H9 (cell line): ENCODE data around the gene PRSS50. TPM values are rescaled to one million over a fixed set of nuclear protein-coding genes. Genes with fewer than 3 reads are reported as not detected.

Experiments
- DNase-seq: peaks from one replicate; pipeline ENCODE4 v3.0.0-alpha.2; 2017
- H2AFZ ChIP-seq: one replicate; pipeline ENCODE4 v1.6.1; 2013; ENCODE audit warnings: mild to moderate bottlenecking, low read length, control low read depth, moderate library complexity
- H2AK5ac ChIP-seq: 2 replicates; pipeline ENCODE4 v1.6.1; 2013; ENCODE audit warnings: low read length, control low read depth, mixed read lengths; ENCODE audit not compliant: insufficient read length
- H2BK120ac ChIP-seq: one replicate; pipeline ENCODE4 v1.6.1; 2013; ENCODE audit warnings: low read depth, mild to moderate bottlenecking, low read length, control low read depth, inconsistent platforms; ENCODE audit not compliant: poor library complexity, severe bottlenecking
- H2BK12ac ChIP-seq: 2 replicates; pipeline ENCODE4 v1.6.1; 2013; ENCODE audit warnings: low read length, control low read depth, mixed read lengths, low read depth; ENCODE audit not compliant: insufficient read length
- H2BK15ac ChIP-seq: 2 replicates; pipeline ENCODE4 v1.6.1; 2013; ENCODE audit warnings: low read depth, low read length, control low read depth
- H2BK20ac ChIP-seq: one replicate; pipeline ENCODE4 v1.6.1; 2013; ENCODE audit warnings: low read depth, mild to moderate bottlenecking, low read length, control low read depth, inconsistent platforms; ENCODE audit not compliant: poor library complexity, severe bottlenecking
- H2BK5ac ChIP-seq: 2 replicates; pipeline ENCODE4 v1.6.1; 2013; ENCODE audit warnings: low read length, control low read depth, mixed read lengths; ENCODE audit not compliant: insufficient read length
- H3K14ac ChIP-seq: 2 replicates; pipeline ENCODE4 v1.6.1; 2013; ENCODE audit warnings: low read length, control low read depth; ENCODE audit not compliant: insufficient read depth
- H3K18ac ChIP-seq: 2 replicates; pipeline ENCODE4 v1.6.1; 2013; ENCODE audit warnings: low read depth, mild to moderate bottlenecking, mixed read lengths, low read length, control low read depth; ENCODE audit not compliant: insufficient read length
- H3K23ac ChIP-seq: 2 replicates; pipeline ENCODE4 v1.6.1; 2013; ENCODE audit warnings: low read length, control low read depth, mixed read lengths, low read depth; ENCODE audit not compliant: insufficient read length
- H3K23me2 ChIP-seq: 2 replicates; pipeline ENCODE4 v1.6.1; 2013; ENCODE audit warnings: low read depth, mild to moderate bottlenecking, mixed read lengths, low read length, control low read depth; ENCODE audit not compliant: insufficient read length, poor library complexity, severe bottlenecking
- H3K27ac ChIP-seq: 2 replicates; pipeline ENCODE4 v1.5.1; 2013; ENCODE audit warnings: low read length, control low read depth, mixed read lengths, low read depth; ENCODE audit not compliant: insufficient read length
- H3K27me3 ChIP-seq: 2 replicates; pipeline ENCODE4 v1.6.1; 2013; ENCODE audit warnings: low read length, control low read depth, inconsistent platforms; ENCODE audit not compliant: insufficient read depth
- H3K4ac ChIP-seq: 2 replicates; pipeline ENCODE4 v1.6.1; 2013; ENCODE audit warnings: low read depth, mild to moderate bottlenecking, control low read depth, inconsistent platforms, low read length, moderate library complexity
- H3K4me1 ChIP-seq: 2 replicates; pipeline ENCODE4 v1.6.1; 2013; ENCODE audit warnings: low read length, control low read depth, inconsistent platforms; ENCODE audit not compliant: insufficient read depth
- H3K4me2 ChIP-seq: 2 replicates; pipeline ENCODE4 v1.6.1; 2013; ENCODE audit warnings: low read length, control low read depth, mixed read lengths; ENCODE audit not compliant: insufficient read length, insufficient read depth
- H3K56ac ChIP-seq: 2 replicates; pipeline ENCODE4 v1.6.1; 2013; ENCODE audit warnings: low read depth, mild to moderate bottlenecking, mixed read lengths, low read length, control low read depth; ENCODE audit not compliant: insufficient read length
- H3K79me1 ChIP-seq: 2 replicates; pipeline ENCODE4 v1.6.1; 2013; ENCODE audit warnings: low read depth, mild to moderate bottlenecking, moderate library complexity, low read length, control low read depth, inconsistent platforms; ENCODE audit not compliant: insufficient read depth, poor library complexity, severe bottlenecking
- H3K79me2 ChIP-seq: 2 replicates; pipeline ENCODE4 v1.6.1; 2013; ENCODE audit warnings: low read length, control low read depth, inconsistent platforms; ENCODE audit not compliant: insufficient read depth
- H3K9ac ChIP-seq: 2 replicates; pipeline ENCODE4 v1.6.1; 2013; ENCODE audit warnings: low read length, control low read depth, mixed read lengths; ENCODE audit not compliant: insufficient read length; ENCODE audit errors: extremely low read depth
- H3K9me3 ChIP-seq: one replicate; pipeline ENCODE4 v1.6.1; 2013; ENCODE audit warnings: low read depth, low read length, inconsistent platforms; ENCODE audit not compliant: control insufficient read depth
- H3T11ph ChIP-seq: one replicate; pipeline ENCODE4 v1.6.1; 2013; ENCODE audit warnings: mild to moderate bottlenecking, low read length, control low read depth, inconsistent platforms
- H4K20me1 ChIP-seq: one replicate; pipeline ENCODE4 v1.6.1; 2013; ENCODE audit not compliant: control insufficient read depth, insufficient read length, insufficient read depth
- H4K5ac ChIP-seq: 2 replicates; pipeline ENCODE4 v1.6.1; 2013; ENCODE audit warnings: low read depth, mild to moderate bottlenecking, mixed read lengths, low read length, control low read depth; ENCODE audit not compliant: insufficient read length
- H4K8ac ChIP-seq: replicated peaks from 2 replicates; pipeline ENCODE4 v1.6.1; 2013; ENCODE audit warnings: low read length, control low read depth, mixed read lengths, low read depth; ENCODE audit not compliant: insufficient read length
- H4K91ac ChIP-seq: 2 replicates; pipeline ENCODE4 v1.6.1; 2013; ENCODE audit warnings: low read depth, mild to moderate bottlenecking, moderate library complexity, mixed read lengths, low read length, control low read depth; ENCODE audit not compliant: insufficient read length
- H3K27ac Mint-ChIP-seq, 3 experiments: 2 replicates in 2 of 3; 3 replicates in 1 of 3; pipeline ENCODE4 v1.8.0; 2020 to 2021; ENCODE audit warnings: mixed read lengths in 3 of 3, mild to moderate bottlenecking in 1 of 3, moderate library complexity in 1 of 3
- H3K27me3 Mint-ChIP-seq: 2 replicates; pipeline ENCODE4 v1.8.0; 2021; ENCODE audit warnings: low read depth, mild to moderate bottlenecking, moderate library complexity, mixed read lengths
- H3K36me3 Mint-ChIP-seq, 3 experiments: 2 replicates in 2 of 3; 3 replicates in 1 of 3; pipeline ENCODE4 v1.8.0; 2020 to 2021; ENCODE audit warnings: low read depth in 3 of 3, mixed read lengths in 3 of 3; ENCODE audit not compliant: insufficient read depth in 1 of 3
- H3K4me1 Mint-ChIP-seq, 2 experiments: 2 replicates each; pipeline ENCODE4 v1.8.0; 2020; ENCODE audit warnings: mixed read lengths in 2 of 2
- H3K4me3 Mint-ChIP-seq, 2 experiments: 2 replicates in 1 of 2; 3 replicates in 1 of 2; pipeline ENCODE4 v1.8.0; 2020 to 2021; ENCODE audit warnings: mild to moderate bottlenecking in 2 of 2, mixed read lengths in 2 of 2, moderate library complexity in 1 of 2
- H3K9me3 Mint-ChIP-seq, 2 experiments: 2 replicates in 1 of 2; 3 replicates in 1 of 2; pipeline ENCODE4 v1.8.0; 2020; ENCODE audit warnings: mild to moderate bottlenecking in 2 of 2, mixed read lengths in 2 of 2, moderate library complexity in 1 of 2
- CTCF ChIP-seq: fragments of 200-600 bp; sonication (generic); conservative IDR thresholded peaks from 3 replicates; pipeline ENCODE4 v1.8.0; 2021; ENCODE audit warnings: antibody characterized with exemption, mild to moderate bottlenecking
- WGBS: extraction: QIAGEN DNeasy Blood & Tissue Kit; methylation state at CpG from one replicate; pipeline ENCODE4 v1.1.7; 2013; ENCODE audit warnings: missing lambda C conversion rate, low lambda C conversion rate, mixed read lengths; ENCODE audit not compliant: insufficient read length; ENCODE audit errors: extremely low coverage; 5-methylcytosine and 5-hydroxymethylcytosine counted together
- total RNA-seq: library from RNA; stranded (reverse); gene quantifications from 2 replicates; pipeline ENCODE4 v1.2.1, GENCODE V29; 2021

Gene PRSS50
- total RNA-seq, 1 experiment from 2014 or later: 0.24 TPM

- Histone ChIP-seq H3K79me2 (no peaks in the 10 kb centered on the region), H3K4me1 (no peaks in the 10 kb centered on the region; the same call in 1 of the 2 replicates), H3K4me2 (no peak overlapping the region), H3K4ac (no peak overlapping the region), H3K79me1 (no peaks in the 10 kb centered on the region), H2BK20ac (no peak overlapping the region), H3K23ac (no peak overlapping the region), H3K18ac (no peak overlapping the region), H3K23me2 (no peaks in the 10 kb centered on the region), H4K5ac (no peak overlapping the region), H2BK5ac (no peak overlapping the region), H3K9ac (no peak overlapping the region), H3K9me3 (no peaks in the 10 kb centered on the region), H3K14ac (no peak overlapping the region), H3T11ph (no peak overlapping the region), H2AK5ac (no peak overlapping the region), H4K91ac (no peak overlapping the region), H4K8ac (no peak overlapping the region), H2BK15ac (no peak overlapping the region), H3K27ac (no peak overlapping the region), H2BK12ac (no peak overlapping the region), H3K27me3 (no peaks in the 10 kb centered on the region), H2BK120ac (no peak overlapping the region), H3K56ac (no peak overlapping the region), H2AFZ (no peak overlapping the region), H4K20me1 (no peaks in the 10 kb centered on the region)
- DNase-seq: no peak
- Mint-ChIP-seq H3K27me3 (no peaks in the 10 kb centered on the region), H3K27ac (peak overlapping the region in 1 of 3 experiments; percentile 3; a peak in 1 of 7 replicates), H3K36me3 (peaks cover 0 to 15% (median 0%) of the 10 kb centered on the region in 3 experiments; a peak in 3 of 7 replicates), H3K4me1 (peaks cover 10 to 21% of the 10 kb centered on the region in 2 experiments), H3K9me3 (peaks cover 4 to 10% of the 10 kb centered on the region in 2 experiments; a peak in 2 of 5 replicates), H3K4me3 (no peak overlapping the region)
- no CpG with 5 or more reads among the region's 5 CpGs for WGBS
- TF ChIP-seq CTCF: no peak
Observed at GRCh38 chr3:46759239-46760167, 41.8 kb upstream of the PRSS50 start.
